Kidney (tissue), 14 donors: ENCODE measurements around the gene CERS5. TPM values are rescaled to one million over a fixed set of nuclear protein-coding genes. Genes with fewer than 3 reads are reported as not detected.
"Not testable (repeated sequence)": the region's sequence is repeated elsewhere in the genome, so short reads cannot be mapped to it uniquely, and the experiment has no call there.

Source experiments
- DNase-seq, 5 donors: peaks; one replicate each; pipeline ENCODE4 v3.0.0-alpha.2; 2013 to 2020
- FAIRE-seq: peaks from 2 replicates; lab custom pipeline; 2012; peaks lifted over from hg19 to GRCh38; lab: Jason Lieb, UNC
- H3K27ac ChIP-seq, 2 donors: one replicate each; pipeline ENCODE4 v1.7.0; 2013; ENCODE audit warnings: low read depth in 2 of 2, low read length in 2 of 2, inconsistent platforms in 1 of 2
- H3K27me3 ChIP-seq: one replicate; pipeline ENCODE4 v1.7.1; 2013; ENCODE audit warnings: low read length, inconsistent platforms; ENCODE audit not compliant: control insufficient read depth, insufficient read depth
- H3K36me3 ChIP-seq, 3 donors: one replicate each; pipeline versions ENCODE4 v1.7.0 to v1.7.1; 2013; ENCODE audit warnings: low read length in 3 of 3, control low read depth in 1 of 3, inconsistent platforms in 1 of 3; ENCODE audit not compliant: insufficient read depth in 3 of 3, control insufficient read depth in 2 of 3
- H3K4me1 ChIP-seq, 3 donors: one replicate each; pipeline versions ENCODE4 v1.7.0 to v1.7.1; 2013; ENCODE audit warnings: low read length in 3 of 3, inconsistent platforms in 1 of 3, low read depth in 1 of 3; ENCODE audit not compliant: control insufficient read depth in 2 of 3, insufficient read depth in 2 of 3
- H3K4me3 ChIP-seq, 3 donors: one replicate each; pipeline versions ENCODE4 v1.7.0 to v1.8.1; 2013; ENCODE audit warnings: low read length in 3 of 3, control low read depth in 1 of 3, inconsistent platforms in 1 of 3
- H3K9ac ChIP-seq, 3 donors: one replicate each; pipeline versions ENCODE4 v1.7.0 to v1.7.1; 2013; ENCODE audit warnings: low read length in 3 of 3, control low read depth in 1 of 3, inconsistent platforms in 1 of 3
- H3K9me3 ChIP-seq, 3 donors: one replicate each; pipeline versions ENCODE4 v1.7.0 to v1.7.1; 2013; ENCODE audit warnings: low read length in 3 of 3, control low read depth in 1 of 3, inconsistent platforms in 1 of 3; ENCODE audit not compliant: control insufficient read depth in 2 of 3, insufficient read depth in 1 of 3
- intact Hi-C: fragments of 100-400 bp; cut with DNase I; formaldehyde crosslinking; loops from one replicate; pipeline ENCODE4 v1.11.1; 2022
- polyA plus RNA-seq: library from polyadenylated mRNA; stranded (reverse); fragments of 350-450 nt; fragmentation: Illumina TruSeq; extraction: RNeasy Lipid Tissue Mini Kit (QIAGEN cat#74804); gene quantifications from one replicate; pipeline ENCODE4 v1.2.3, GENCODE V29; 2014; ENCODE audit warnings: low read depth, low replicate concordance; ENCODE audit not compliant: insufficient read depth
- total RNA-seq: library from RNA; stranded (reverse); fragmentation: NEBNext Ultra II Directional; extraction: Animal tissue kit (Norgen Biotek cat#: 25700); gene quantifications from one replicate; pipeline ENCODE4 v1.2.1, GENCODE V29; 2021
- TF ChIP-seq, protein P1 (sequence below): IDR thresholded peaks from 3 replicates; pipeline ENCODE4 v1.5.1; 2012; ENCODE audit warnings: mild to moderate bottlenecking, moderate library complexity, borderline replicate concordance; ENCODE audit not compliant: insufficient read depth; ENCODE audit errors: extremely low read depth
- donor health status: control.
- donor health status: control.
- donor health status: control.
- donor health status: control.
- donor health status: control.
- donor health status: DM: yes; HTN: yes; CAD: no.
- donor health status: Normal renal cell carcinoma (clear cell type).

CERS5 gene
- total and polyA plus RNA-seq, 2 donors from 2014 or later, result 40.2 to 52.1 TPM

DNA sequence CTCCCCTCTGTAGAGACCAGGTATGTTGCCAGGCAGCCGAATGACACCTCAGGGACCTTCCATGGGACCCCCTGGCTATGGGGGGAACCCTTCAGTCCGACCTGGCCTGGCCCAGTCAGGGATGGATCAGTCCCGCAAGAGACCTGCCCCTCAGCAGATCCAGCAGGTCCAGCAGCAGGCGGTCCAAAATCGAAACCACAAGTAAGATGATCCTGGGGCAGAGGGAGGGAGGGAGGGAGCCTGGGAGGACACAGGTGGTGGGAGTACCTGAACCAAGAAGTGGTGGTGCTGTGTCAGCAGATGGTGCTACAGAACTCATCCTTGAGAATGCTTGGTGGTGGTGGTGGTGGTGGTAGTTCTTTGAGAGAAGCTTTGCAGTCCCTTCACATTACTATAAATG, 81.0 kb downstream of the CERS5 start:
- H3K27ac ChIP-seq, result peak overlapping the region in 1 of 2 donors; percentile 87
- peak in 2 of 5 donors; percentile 63 to 64 for DNase-seq
- peak overlapping the region in 1 of 3 donors; percentile 38 for H3K9ac ChIP-seq
- peaks cover 0 to 8% (median 4%) of the 10 kb centered on the region in 3 donors for H3K4me1 ChIP-seq
- H3K27me3 ChIP-seq, result no peaks in the 10 kb centered on the region
- no peaks in the 10 kb centered on the region for H3K9me3 ChIP-seq
- H3K4me3 ChIP-seq, result peak overlapping the region; percentile 74 to 92 (median 84)
- no peak for FAIRE-seq
- peaks cover 10 to 32% (median 29%) of the 10 kb centered on the region in 3 donors for H3K36me3 ChIP-seq
- intact Hi-C loops, result no loop called here
- TF ChIP-seq, protein P1, sequence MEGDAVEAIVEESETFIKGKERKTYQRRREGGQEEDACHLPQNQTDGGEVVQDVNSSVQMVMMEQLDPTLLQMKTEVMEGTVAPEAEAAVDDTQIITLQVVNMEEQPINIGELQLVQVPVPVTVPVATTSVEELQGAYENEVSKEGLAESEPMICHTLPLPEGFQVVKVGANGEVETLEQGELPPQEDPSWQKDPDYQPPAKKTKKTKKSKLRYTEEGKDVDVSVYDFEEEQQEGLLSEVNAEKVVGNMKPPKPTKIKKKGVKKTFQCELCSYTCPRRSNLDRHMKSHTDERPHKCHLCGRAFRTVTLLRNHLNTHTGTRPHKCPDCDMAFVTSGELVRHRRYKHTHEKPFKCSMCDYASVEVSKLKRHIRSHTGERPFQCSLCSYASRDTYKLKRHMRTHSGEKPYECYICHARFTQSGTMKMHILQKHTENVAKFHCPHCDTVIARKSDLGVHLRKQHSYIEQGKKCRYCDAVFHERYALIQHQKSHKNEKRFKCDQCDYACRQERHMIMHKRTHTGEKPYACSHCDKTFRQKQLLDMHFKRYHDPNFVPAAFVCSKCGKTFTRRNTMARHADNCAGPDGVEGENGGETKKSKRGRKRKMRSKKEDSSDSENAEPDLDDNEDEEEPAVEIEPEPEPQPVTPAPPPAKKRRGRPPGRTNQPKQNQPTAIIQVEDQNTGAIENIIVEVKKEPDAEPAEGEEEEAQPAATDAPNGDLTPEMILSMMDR, result no peak

DNA sequence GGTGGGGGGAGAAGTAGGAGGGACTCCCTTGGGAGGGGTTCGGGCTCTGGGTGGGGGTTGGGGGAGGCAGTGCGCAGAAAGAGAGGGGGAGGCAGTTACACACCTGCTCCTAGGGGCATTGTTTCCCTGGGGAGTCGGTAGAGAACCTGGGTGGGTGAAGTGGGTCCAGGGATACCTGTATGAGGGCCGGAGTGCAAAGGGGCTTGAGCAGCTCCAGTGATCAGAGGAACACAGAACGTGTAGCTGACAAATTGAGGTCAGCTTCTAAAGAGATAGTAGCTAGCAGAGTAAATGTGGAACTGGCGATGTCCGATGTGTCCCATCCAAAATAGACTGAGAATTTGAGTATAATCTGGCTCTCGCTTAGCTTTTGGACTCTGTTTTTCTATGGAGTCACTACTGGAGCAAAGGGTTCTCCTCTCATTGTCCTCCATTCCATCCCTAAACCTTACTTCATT, 81.5 kb downstream of the CERS5 start:
- H3K4me1 ChIP-seq, result peaks cover 0 to 10% (median 4%) of the 10 kb centered on the region in 3 donors

DNA sequence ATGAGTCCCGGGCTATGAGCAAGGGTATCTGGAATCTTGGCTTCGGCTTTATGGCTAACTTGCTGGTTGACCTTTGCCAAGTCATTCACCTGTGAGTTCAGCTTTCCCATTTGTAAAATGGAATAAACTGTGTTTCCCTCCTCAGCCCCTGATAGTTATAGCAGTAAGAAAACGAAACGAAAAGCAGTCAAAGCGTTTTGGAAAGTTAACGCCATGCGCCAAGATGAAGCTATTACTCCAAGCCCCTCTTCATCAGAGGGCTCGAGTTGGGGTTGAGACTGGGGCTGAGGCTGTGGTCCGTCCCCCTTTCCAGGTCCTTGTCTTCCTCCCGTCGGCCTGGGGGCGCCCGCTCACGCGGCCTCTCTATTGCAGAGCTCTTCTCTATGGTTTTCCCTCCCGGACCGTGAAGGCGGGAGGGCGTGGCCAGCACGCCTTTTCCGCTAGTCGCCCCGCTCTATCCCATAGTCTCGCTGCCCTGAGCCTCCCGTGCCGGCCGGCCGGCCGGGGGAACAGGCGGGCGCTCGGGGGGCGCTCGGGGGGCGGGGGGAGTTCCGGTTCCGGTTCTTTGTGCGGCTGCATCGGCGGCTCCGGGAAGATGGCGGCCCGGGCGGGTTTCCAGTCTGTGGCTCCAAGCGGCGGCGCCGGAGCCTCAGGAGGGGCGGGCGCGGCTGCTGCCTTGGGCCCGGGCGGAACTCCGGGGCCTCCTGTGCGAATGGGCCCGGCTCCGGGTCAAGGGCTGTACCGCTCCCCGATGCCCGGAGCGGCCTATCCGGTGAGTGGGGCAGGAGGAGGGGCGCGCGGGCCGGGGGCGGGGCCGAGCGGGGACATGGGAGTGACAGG, 82.2 kb downstream of the CERS5 start, which contains the start of gene SMARCD1:
TSS of gene SMARCD1 (plus strand) at position 568 of the 840 bp plus-strand sequence. CDS start at position 596, 28 bp downstream.
- H3K9me3 ChIP-seq, result no peaks in the 10 kb centered on the region
- no peaks in the 10 kb centered on the region for H3K27me3 ChIP-seq
- intact Hi-C loops, result no loop called here
- H3K27ac ChIP-seq, result peak within 1 kb of the TSS; percentile 79 to 87
- FAIRE-seq (no peak), DNase-seq (peak; percentile 96 to 98 (median 98))
- H3K4me3 ChIP-seq, result peak within 1 kb of the TSS; percentile 84 to 97 (median 92)
- peaks cover 0 to 10% (median 4%) of the 10 kb centered on the region in 3 donors for H3K4me1 ChIP-seq
- TF ChIP-seq, protein P1, result peak; percentile 30
- H3K9ac ChIP-seq, result peak within 1 kb of the TSS; percentile 71 to 95 (median 94)
- H3K36me3 ChIP-seq, result peaks cover 5 to 27% (median 22%) of the 10 kb centered on the region in 3 donors

More for the DNA sequence above, 81.5 kb downstream of the CERS5 start:
- H3K9ac ChIP-seq, result peak overlapping the region; percentile 38 to 73 (median 71)
- no peaks in the 10 kb centered on the region for H3K27me3 ChIP-seq
- H3K4me3 ChIP-seq, result peak overlapping the region; percentile 74 to 92 (median 84)
- DNase-seq, result peak in 2 of 5 donors; percentile 36 to 81
- TF ChIP-seq, protein P1, result no peak
- H3K27ac ChIP-seq, result peak overlapping the region; percentile 79 to 87
- H3K36me3 ChIP-seq, result peaks cover 10 to 32% (median 27%) of the 10 kb centered on the region in 3 donors
- intact Hi-C loops, result no loop called here
- FAIRE-seq, result no peak
- no peaks in the 10 kb centered on the region for H3K9me3 ChIP-seq

DNA sequence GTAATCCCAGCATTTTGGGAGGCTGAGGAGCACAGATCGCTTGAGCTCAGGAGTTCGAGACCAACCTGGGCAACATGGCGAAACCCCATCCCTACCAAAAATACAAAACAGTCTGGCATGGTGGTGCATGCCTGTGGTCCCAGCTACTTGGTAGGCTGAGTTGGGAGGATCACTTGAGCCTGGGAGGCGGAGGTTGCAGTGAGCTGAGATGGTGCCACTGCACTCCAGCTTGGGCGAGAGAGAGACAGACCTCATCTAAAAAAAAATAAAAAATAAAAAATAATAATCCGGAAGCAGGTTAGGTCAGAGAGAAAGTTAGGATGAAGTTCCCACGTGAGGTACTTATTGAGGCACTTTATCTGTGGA, 82.8 kb downstream of the CERS5 start:
- FAIRE-seq, H3K4me1 ChIP-seq, H3K27me3 ChIP-seq, DNase-seq, H3K9me3 ChIP-seq, intact Hi-C loops: not testable (repeated sequence)
- Histone ChIP-seq H3K36me3 (peaks cover 0 to 21% (median 16%) of the 10 kb centered on the region in 3 donors), H3K27ac (peak overlapping the region; percentile 79 to 87), H3K9ac (peak overlapping the region; percentile 68 to 95 (median 94)), H3K4me3 (peak overlapping the region; percentile 83 to 97 (median 92))
